ENCODE data around the gene CNNM2. TPM values are rescaled to one million over a fixed set of nuclear protein-coding genes. Genes with fewer than 3 reads are reported as not detected.

Gene CNNM2
- total and polyA plus RNA-seq, 7 donors = 0.49 to 2.6 (median 1.3) TPM

- no peak for ATAC-seq
- intact Hi-C loops (cut with DNase I) = no loop called here
These were observed 45.9 kb upstream of the CNNM2 start for GRCh38 chr10:102872163-102872562.

DNA sequence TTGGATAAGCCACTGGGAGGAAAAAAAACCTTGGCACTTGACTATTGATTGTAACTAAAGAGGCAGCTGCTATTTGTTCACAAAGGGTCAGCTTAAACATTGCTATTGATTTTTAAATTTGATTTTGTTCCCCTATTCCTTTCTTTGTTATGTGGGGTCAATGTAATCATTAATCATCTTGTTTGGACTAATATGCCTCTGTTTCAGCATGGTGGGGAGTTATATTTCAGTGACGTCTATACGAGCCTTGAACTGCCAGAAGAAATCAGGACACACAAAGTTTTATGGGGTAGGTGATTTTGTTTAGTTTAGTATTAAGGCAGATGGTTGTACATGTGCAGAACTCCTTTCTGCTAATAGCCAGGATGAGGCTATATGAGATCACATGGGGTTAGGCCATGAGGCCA is 41.3 kb upstream of the CNNM2 start:
- H3K27ac ChIP-seq = no peak overlapping the region
- no peaks in the 10 kb centered on the region for H3K27me3 ChIP-seq (ENCODE audit: insufficient read depth in 3 of 3, low read length in 2 of 3)
- H3K4me1 ChIP-seq = no peaks in the 10 kb centered on the region
- no peak for DNase-seq
- H3K4me3 ChIP-seq = no peak overlapping the region
- no peaks in the 10 kb centered on the region for H3K9me3 ChIP-seq
- peaks cover 0 to 55% of the 10 kb centered on the region in 2 donors for H3K36me3 ChIP-seq (ENCODE audit: insufficient read depth in 1 of 2, low read depth in 1 of 2)
- 65 to 82% (median 66%) methylated on average over 2 of the region's 2 CpGs for WGBS, 3 donors
- intact Hi-C loops (cut with DNase I) = no loop called here
- ATAC-seq = no peak
- TF ChIP-seq, protein P1, sequence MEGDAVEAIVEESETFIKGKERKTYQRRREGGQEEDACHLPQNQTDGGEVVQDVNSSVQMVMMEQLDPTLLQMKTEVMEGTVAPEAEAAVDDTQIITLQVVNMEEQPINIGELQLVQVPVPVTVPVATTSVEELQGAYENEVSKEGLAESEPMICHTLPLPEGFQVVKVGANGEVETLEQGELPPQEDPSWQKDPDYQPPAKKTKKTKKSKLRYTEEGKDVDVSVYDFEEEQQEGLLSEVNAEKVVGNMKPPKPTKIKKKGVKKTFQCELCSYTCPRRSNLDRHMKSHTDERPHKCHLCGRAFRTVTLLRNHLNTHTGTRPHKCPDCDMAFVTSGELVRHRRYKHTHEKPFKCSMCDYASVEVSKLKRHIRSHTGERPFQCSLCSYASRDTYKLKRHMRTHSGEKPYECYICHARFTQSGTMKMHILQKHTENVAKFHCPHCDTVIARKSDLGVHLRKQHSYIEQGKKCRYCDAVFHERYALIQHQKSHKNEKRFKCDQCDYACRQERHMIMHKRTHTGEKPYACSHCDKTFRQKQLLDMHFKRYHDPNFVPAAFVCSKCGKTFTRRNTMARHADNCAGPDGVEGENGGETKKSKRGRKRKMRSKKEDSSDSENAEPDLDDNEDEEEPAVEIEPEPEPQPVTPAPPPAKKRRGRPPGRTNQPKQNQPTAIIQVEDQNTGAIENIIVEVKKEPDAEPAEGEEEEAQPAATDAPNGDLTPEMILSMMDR (IDR thresholded peaks at IDR 0.05) = no peak

More at GRCh38 chr10:102872163-102872562, 45.9 kb upstream of the CNNM2 start:
- Histone ChIP-seq H3K4me3 (no peak overlapping the region), H3K9me3 (no peaks in the 10 kb centered on the region), H3K27ac (no peak overlapping the region), H3K27me3 (ENCODE audit: insufficient read depth in 3 of 3, low read length in 2 of 3) (no peaks in the 10 kb centered on the region), H3K4me1 (peaks cover 3% of the 10 kb centered on the region), H3K36me3 (ENCODE audit: insufficient read depth in 1 of 2, low read depth in 1 of 2) (peaks cover 0 to 20% of the 10 kb centered on the region in 2 donors)
- WGBS, 3 donors = 86 to 89% (median 89%) methylated on average over 4 of the region's 4 CpGs
- TF ChIP-seq, protein P1 (IDR thresholded peaks at IDR 0.05) = no peak
- no peak for DNase-seq

- Histone ChIP-seq H3K4me1 (no peaks in the 10 kb centered on the region), H3K4me3 (no peak overlapping the region), H3K36me3 (ENCODE audit: insufficient read depth in 1 of 2, low read depth in 1 of 2) (peaks cover 0 to 55% of the 10 kb centered on the region in 2 donors), H3K27ac (no peak overlapping the region), H3K9me3 (no peaks in the 10 kb centered on the region), H3K27me3 (ENCODE audit: insufficient read depth in 3 of 3, low read length in 2 of 3) (no peaks in the 10 kb centered on the region)
- 57 to 79% (median 61%) methylated on average over 4 of the region's 4 CpGs for WGBS, 3 donors
- no peak for ATAC-seq
- DNase-seq = no peak
- TF ChIP-seq, protein P1 (IDR thresholded peaks at IDR 0.05) = no peak
- intact Hi-C loops (cut with DNase I) = no loop called here
These were observed 39.5 kb upstream of the CNNM2 start for GRCh38 chr10:102878629-102879028.

GRCh38 chr10:102880256-102880655 is 37.8 kb upstream of the CNNM2 start:
- intact Hi-C loops (cut with DNase I) = no loop called here
- Histone ChIP-seq H3K27ac (no peak overlapping the region), H3K9me3 (no peaks in the 10 kb centered on the region), H3K27me3 (ENCODE audit: insufficient read depth in 3 of 3, low read length in 2 of 3) (no peaks in the 10 kb centered on the region), H3K4me3 (no peak overlapping the region), H3K4me1 (no peaks in the 10 kb centered on the region), H3K36me3 (ENCODE audit: insufficient read depth in 1 of 2, low read depth in 1 of 2) (peaks cover 0 to 48% of the 10 kb centered on the region in 2 donors)
- DNase-seq = no peak
- TF ChIP-seq, protein P1 (IDR thresholded peaks at IDR 0.05) = no peak
- ATAC-seq = no peak
- 91 to 96% (median 95%) methylated on average over 2 of the region's 2 CpGs for WGBS, 3 donors

DNA sequence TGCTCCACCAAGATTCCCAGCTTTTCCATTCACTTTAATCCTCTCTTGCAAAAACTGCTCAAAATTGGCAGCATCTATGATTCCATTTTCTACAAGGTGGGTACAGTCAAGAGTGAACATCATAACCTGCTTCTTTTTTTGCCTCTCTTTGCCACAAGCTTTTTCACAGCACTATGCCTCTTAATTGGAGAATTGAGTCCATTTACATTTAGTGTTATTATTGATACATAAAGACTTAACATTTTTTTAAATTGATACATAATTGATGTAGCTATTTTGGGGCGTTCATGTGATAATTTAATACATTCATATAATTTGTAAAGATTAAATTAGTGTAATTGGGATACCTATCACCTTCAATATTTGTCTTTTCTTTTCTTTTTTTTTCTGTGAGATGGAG is 30.0 kb upstream of the CNNM2 start:
- no peak overlapping the region for H3K27ac ChIP-seq
- intact Hi-C loops (cut with DNase I) = no loop called here
- peaks cover 0 to 17% of the 10 kb centered on the region in 2 donors for H3K36me3 ChIP-seq (ENCODE audit: insufficient read depth in 1 of 2, low read depth in 1 of 2)
- 97 to 99% (median 97%) methylated on average over 1 of the region's 1 CpG for WGBS, 3 donors
- no peak overlapping the region for H3K4me3 ChIP-seq
- H3K27me3 ChIP-seq (ENCODE audit: insufficient read depth in 3 of 3, low read length in 2 of 3) = no peaks in the 10 kb centered on the region
- H3K4me1 ChIP-seq = no peaks in the 10 kb centered on the region
- no peak for DNase-seq
- TF ChIP-seq, protein P1 (IDR thresholded peaks at IDR 0.05) = no peak
- no peak for ATAC-seq
- H3K9me3 ChIP-seq = no peaks in the 10 kb centered on the region
